HuH-7.5 (cell line): Measurements from ENCODE around the gene ASTN2.

ENCODE experiments used
- DNase-seq: peaks from one replicate; pipeline ENCODE4 v3.0.0; 2011; ENCODE audit warnings: low spot score

ASTN2 gene

DNA sequence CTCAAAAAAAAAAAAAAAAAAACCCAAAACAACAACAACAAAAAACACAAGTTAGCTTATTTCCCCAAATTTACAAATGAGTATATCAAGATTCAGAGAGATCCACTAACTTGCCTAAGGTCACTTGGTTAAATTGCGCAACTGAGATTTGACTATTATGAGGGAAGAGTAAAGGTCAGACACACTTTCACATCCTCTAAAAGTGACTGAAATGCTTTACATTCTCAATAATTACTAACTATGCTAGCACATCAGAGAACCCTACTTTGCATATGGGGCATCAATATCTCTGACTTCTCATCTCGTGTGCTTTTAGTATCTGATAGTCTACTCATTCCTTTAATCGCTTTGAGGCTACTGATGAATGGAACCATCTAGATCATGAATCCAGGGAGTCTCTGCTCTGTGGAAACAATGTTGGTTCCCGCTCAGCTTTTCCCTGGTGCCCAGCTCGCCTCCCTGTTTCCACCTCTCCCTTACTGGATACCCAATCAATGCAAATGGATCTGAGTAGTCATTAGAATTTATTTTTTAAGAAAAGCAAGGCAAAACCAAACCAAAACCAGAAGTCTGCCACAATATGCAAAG is 909.9 kb downstream of the ASTN2 start:
- DNase-seq = no peak

DNA sequence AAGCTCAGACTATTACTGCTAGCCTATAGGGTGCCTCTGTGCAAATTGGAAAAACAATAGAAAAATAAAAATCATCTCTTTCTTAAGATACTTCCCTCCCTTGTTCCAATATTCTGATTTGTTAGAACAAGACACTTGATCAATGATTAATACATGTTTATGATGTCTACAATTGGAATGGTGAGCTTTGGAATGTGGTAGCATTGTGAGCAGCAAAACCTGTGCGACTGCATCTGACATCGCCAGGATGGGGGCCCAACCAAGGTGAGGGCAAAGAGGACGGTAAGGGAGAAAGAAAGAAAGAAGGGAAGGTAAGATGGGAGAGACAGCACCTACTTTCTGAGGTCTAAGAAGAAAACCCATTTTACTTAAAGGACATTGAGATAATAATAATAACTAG is 910.8 kb downstream of the ASTN2 start:
- DNase-seq = no peak

DNA sequence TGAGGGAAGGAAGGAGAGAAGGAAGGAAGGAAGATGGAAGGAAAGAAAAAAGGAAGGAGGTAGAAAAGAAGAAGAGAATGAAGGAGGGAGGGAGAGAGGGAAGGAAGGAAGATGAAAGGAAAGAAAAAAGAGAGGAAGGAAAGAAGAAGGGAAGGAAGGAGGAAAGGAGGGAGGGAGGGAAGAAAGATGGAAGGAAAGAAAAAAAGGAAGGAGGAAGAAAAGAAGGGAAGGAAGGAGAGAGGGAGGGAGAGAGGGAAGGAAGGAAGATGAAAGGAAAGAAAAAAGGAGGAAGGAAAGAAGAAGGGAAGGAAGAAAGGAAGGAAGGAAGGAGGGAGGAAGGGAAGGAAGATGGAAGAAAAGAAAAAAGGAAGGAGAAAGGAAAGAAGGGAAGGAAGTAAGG is 912.1 kb downstream of the ASTN2 start:
- DNase-seq = no peak

DNA sequence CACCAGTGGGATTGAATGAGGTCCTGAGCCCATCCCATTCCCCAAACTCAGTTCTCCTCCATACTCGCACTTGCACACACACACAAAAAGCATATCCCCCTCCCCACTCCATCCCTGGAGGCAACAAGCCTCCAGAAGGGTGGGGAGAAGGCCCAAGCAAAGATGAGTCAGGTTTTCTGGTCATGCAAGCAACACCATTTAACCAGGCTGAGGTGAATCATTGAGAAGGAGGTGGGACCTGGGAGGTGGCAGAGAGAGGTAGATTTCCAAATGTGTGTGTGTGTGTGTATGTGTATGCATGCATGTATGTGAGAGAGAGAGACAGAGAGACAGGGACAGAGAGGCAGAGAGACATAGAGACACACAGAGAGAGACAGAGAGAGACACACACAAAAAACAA is 913.0 kb downstream of the ASTN2 start:
- no peak for DNase-seq

DNA sequence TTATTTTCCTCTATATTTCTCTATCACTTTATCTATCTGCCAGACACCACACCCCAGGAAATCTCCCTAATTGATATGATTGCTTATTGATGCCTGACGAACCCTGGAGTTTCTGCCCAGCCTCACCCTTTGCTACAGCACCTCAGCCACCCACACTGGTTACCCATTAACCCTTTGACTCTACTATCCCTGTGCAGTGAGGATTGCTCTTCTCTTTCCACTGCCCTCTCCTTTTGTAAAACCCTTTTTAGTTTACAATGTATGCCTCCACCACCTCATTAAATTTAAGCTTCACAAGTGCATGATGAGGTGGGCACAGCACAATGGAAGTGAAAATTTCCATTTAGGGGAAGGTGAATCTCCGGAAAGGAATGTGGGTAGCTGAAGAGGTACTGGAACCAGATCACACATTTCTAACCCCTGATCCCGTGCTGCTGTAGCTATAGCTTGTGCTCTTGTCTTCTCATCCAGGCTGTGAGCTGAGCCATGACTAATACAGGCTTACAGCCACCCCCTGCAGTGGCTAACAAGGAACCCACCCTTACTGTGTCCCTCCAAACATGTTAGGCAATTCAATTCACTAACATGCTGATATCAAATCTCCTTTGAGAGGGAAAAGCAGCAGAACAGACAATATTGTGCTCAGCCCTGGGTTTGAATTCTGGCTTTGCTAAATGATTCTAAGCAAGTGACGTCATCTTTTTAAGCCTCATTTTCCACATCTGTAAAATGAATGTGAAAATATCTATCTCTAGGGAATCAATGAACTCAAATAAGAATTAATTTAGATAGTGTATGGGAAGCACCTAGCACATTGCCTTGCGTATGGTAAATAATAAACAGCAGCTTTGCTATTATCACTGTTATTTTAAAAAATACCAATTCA is 914.6 kb downstream of the ASTN2 start:
- DNase-seq = no peak

DNA sequence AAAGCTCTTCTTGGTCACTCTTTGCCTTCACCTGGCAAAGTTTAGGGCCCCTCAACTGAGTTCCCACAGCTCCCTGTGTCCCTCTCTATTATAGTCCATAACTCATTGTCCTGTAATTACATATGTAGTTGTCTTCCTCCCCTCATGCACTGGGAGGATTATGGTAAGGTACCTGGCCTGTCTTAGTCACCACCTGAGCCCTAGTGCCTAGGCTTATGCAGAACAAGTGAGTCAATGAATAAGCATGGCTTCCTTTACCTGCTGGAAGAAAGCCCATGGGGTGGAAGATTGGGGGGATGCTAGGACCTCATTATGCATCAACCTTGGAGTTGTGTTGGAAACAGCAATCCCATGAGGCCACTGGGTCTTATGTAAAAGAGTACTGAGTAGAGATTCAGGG is 915.4 kb downstream of the ASTN2 start:
- no peak for DNase-seq

DNA sequence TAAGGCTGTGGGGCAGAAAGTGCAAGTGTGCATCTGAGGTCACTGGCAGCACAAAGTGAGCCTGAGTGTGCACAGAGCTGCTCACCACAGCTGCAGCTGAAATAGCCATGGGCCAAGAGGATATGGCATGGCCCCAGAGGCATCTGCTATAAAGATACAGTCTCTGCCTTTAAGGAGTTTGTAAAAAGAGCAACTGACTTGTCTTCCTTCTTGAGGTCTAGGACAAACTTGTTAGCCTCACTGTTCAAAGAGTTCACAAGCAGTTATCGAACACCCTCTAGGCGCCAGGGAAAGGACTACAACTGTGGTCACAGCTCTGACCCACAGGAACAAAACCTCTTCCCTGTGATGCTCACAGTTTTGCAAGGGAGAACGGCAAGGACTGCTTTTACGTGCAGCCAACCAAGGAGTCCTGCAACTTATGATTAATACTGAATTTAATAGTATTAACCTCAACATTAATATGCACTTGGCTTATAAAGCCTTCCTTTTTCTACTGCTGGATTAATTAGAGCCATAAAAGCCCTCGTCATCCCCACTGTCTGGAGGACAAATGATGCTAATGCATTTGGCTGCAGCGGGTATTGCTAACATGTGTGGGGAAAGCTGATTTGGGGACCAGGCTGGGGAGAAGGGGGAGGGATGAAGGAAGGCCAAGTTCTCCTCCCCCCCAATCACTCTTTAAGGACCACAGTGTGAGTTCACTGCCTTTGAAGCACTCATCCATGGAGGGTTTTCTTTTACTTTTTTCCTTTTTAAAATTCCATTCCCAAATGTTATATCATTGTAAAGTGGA is 917.6 kb downstream of the ASTN2 start:
- DNase-seq = no peak

DNA sequence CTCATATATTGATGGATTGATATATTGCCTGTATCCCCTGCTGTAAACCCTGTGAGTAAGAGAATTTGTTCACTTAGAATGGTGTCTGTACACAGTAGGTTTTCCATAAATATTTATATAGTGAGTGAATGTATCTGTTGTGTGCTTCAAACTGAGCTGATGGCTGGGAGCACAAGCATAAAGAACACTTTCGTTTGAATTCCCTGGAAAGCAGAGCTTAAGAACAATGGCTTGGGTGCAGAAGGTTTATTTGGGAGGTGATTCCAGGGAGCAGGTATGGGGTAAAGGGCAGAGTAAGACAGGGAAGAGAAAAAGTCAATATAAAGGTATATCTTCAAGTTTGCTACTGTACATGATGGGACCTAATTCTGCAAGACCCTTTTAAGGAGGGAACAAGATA is 918.7 kb downstream of the ASTN2 start:
- DNase-seq = no peak

DNA sequence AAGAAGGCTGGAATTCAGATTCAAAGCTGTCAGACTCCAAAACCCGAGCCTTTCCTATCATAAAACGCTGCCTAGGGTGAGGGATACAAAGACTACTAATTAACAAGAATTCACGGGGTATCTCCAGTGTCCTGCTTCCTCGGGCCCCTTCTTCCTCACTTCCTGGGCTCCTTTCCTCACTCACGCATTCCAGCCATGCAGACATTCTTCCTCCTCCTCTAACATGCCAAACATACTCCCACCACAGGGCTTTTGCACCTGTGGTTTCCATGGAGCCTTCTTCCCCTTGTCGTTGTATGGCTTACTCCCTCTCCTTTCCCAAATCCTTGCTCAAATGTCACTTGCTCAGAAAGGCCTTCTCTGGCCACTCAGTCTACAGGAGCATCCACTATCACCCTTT is 919.1 kb downstream of the ASTN2 start:
- no peak for DNase-seq

DNA sequence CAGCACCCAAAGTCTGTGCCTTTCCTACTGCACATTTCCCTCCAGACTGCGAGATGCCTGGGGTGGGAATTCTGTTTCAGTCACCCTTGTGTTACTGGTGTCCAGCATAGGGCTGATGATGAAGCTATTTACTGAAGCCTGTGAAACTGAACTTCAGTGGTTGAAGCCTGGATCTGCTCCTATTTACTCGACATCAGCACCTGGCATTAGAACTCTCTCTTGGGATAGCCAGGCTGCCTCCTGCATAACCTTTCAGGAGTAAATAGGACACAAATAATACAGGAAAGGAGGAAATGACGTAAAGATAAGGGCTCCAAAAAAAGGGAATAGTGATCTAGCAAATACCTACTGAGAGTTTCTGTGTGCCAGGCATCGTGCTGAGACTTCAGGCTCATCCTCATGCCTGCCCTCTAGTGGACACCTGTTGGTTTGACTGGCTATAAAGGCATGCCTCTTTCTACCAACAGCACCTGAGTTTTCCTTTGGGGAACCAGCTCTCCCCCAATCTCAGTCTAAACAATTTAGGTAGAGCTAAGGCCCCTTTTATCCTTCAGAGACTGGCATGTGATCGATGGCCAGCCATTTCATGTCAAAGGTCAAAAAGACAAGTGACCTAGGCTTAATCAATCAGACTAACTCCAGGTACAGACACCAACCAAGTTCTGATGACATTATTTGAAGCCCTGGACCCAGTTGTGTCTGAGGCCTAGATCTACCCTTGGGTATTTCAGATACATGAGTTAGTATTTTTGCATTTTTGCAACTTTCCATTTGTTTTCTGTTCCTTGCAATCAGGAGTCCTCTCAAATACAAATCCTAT is 919.8 kb downstream of the ASTN2 start:
- no peak for DNase-seq

DNA sequence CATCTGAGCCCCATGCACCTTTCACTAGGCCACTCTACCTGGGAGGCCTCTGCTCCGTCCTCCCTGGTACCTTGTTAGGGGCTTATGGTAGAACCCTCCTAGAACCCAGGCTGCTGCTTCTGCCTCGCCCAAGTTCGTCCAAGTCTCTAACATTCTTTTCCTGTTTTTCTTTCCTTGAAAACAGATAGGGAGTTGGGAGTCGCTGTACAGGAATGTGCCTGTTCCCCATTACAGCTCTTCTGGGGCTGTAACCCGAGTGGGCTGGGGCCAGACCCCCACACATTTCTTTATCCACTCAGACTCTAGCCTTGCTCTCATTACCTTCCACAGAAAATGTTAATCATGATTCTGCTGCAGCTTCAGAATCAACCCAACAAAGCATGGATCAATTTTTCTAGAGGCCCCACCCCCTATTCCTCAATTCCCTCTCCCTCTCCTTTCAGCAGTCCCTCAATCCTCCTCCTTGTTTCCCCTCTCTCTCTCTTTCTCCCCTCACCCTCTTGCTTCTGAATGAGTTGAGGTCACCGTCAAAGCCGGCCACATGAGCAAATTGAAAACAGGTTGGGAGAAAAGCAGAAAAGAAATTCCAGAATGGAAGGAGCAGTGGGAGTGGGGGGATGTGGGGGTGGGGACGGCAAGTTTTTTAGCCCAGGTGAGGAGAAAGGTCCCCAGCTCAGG is 921.5 kb downstream of the ASTN2 start:
- no peak for DNase-seq

DNA sequence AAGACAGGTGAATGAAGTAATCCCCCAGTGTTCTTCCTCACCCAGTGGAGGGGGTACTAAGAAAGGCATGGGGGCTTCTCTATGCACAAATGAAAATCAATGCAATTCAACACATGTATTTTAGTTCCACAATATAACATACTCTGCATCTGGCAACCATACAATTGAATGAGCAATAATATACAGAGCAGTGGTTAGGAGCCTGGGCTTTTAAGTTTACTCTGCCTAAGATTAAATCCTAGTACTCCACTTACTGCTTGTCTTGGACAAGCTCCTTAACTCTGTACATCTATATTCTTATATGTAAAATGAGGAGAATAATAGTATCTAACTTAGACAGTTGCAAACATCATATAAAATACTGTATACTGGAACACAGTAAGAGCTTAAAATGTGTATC is 923.2 kb downstream of the ASTN2 start:
- no peak for DNase-seq

DNA sequence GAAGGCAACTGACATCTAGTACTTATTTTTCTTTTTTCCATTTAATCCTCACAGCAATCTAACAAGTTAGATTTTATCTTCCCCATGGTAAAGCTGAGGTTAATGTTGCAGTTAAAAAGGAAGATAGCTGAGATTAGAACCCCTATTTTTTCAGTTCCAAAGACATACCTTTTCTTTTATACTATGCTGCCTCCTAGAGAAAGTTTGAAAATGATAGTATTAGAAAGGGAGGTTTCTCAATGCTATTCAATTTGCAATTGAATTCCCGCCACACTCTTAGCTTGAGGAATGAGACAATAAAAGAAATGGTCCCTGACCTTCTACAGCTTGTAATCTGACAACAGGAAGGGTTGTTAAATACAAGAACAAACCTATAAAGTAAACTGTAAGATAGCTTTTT is 923.6 kb downstream of the ASTN2 start:
- no peak for DNase-seq

DNA sequence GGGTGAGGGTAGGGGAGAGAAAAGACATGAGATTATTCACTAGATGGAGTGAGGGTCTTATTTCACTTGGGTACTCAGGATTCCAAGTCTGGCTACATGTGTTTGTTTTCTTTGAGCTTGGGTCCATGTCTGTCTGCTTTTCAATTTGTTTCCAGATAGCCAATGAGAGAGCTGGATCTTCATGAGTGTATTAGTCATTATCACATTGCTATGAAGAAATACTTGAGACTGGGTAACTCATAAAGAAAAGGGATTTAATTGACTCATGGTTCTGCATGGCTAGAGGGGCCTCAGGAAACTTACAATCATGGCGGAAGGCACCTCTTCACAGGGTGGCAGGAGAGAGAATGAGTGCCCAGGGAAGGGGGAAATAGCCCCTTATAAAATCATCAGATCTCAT is 924.5 kb downstream of the ASTN2 start:
- DNase-seq = no peak

DNA sequence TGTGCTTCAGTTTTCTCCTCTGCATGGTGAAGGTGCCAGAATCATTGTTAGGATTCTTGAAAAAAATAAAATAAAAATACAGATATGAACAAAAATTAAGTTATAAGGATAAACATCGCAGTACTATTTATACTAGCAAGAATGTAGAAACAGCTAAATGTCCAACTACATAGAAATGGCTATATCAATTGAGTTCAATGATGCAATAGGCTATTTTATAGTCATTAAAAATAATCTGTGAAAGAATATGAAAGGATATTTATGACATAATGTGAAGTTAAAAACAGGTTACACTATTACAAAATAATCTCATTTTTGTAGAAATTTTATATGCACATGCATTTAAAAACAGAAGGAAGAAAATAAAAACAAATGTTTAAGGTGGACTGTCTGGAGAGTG is 926.5 kb downstream of the ASTN2 start:
- DNase-seq = no peak

DNA sequence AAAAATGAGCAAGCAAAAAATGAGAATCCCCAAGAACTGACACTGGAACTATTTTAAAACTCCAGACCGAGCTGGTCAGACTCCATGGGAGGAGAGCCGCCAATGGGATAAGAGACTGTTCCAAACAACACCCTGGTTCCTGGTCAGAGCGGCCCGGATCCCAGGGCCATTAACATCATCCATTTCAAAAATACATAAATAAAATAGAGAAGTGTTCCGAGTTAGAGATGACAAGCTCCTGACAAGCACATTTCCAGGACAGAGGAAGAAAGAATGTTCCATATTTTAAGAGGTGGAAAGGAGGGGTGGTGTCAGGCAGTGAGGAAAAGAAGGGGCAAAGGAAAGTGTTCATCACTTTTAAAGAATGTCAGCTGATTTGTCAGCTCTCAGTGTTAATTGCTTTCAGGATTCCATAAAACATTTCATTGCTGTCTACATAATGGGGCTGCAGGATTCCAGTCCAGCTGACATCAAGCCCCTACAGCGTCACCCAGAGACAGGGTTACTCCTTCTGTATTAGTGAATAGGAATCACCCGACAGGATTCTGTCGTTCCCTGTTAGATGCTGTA is 930.3 kb downstream of the ASTN2 start:
- DNase-seq = no peak

DNA sequence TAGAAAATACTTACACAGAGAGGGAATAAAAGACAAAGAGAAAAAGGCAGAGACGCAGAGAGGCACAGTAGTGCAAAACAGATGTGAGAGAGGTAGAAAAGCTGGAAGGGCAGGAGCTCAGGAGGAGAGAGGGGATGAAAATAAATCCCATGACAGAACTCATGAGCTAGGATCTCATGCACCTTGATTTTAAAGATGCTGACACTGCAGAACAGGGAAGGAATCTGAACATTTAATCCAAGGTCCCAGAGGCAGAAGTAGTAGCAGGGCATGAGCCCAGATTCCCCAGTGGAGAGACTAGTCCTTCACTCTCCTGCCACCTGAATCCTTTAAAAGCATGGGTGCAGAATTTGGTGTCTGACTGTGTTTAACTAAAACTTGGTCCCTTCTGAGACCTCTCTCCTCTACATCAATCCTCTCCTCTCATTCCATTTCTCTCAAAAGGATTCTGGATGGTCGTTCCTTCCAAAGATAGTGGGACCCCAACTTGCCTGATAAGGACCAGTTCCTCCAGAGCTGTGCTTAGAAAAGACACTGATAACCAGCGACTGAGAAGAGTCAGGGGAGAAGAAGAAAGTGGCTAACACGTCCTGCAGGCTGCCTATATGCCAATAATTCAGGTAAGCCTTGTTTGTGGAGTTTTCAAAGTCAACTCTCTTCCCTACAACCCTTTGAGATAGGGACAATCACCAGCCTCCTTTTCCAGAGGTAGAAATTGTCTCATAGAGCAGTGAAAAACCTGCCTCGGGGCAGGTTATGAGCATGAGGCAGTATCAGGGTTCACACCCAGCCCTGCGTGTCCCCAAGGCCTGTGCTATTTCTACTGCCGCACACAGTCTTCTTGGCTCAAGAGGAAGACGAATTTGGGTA is 931.0 kb downstream of the ASTN2 start:
- no peak for DNase-seq

DNA sequence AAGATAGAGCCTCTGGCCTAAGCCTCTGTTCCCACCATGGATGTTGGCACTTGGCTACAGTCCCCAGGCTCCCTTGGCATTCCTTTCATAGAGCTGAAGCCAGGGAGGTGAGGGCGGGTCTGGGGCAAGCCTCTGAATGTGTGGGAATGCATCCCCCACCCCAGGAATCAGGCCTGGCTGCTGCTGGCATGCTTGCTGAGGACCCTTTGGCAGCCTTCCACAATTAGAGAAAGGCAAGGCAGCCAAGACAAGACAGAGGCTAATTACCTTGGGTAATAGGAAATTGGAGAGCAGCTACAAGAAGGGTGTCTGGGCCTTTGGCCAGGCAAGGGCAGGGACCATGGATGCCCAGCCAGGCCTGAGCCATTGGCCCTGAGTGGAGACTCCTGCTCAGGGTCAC is 932.1 kb downstream of the ASTN2 start:
- no peak for DNase-seq

DNA sequence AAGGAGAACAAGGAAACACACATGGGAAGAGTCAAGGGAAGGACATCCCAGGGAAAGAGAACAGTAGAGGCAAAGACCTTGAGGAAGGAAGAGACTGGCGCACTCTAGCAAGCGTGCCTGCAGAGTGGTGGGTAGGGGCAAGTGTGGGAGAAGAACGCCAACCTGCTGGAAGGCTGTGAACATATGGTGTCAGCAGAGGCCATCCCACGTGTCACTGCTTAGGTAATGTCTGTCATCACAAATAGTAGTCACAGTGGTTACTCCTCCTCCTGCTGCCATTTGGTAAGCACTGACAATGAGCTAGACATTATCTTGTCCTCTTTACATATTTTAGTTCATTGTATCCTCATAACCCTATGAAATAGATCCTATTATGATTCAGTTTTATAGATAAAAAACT is 934.2 kb downstream of the ASTN2 start:
- no peak for DNase-seq

DNA sequence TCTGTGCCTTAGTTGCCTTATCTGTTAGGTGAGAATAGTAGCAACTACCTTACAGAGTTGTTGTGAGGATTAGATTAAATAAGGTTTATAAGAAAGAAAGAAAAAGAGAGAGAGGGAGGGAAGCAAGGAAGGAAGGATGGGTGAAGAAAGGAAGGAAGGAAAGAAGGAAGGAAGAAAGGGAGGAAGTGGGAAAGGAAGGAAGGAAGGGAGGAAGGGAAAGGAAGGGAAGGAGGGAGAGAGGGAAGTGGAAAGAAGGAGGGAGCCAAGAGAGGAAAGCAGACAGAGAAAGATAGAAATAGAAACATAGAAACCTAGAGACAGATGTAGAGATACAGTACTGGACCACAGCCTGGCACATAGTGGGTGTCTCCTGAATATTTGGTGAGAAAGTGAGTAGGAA is 934.9 kb downstream of the ASTN2 start:
- no peak for DNase-seq
